GM19463 (cell line): ENCODE data around the gene TNIK.
"Not testable (repeated sequence)": the region's sequence is repeated elsewhere in the genome, so short reads cannot be mapped to it uniquely, and the experiment has no call there.

ENCODE experiments used
- ATAC-seq: cut with Tn5 transposase; IDR thresholded peaks from one replicate; pipeline ENCODE4 v1.9.1; 2021; ENCODE audit warnings: mild to moderate bottlenecking, moderate library complexity; ENCODE audit not compliant: unreplicated experiment

The TNIK gene

GRCh38 chr3:171388527-171388926, 71.7 kb downstream of the TNIK start:
- no peak for ATAC-seq

DNA sequence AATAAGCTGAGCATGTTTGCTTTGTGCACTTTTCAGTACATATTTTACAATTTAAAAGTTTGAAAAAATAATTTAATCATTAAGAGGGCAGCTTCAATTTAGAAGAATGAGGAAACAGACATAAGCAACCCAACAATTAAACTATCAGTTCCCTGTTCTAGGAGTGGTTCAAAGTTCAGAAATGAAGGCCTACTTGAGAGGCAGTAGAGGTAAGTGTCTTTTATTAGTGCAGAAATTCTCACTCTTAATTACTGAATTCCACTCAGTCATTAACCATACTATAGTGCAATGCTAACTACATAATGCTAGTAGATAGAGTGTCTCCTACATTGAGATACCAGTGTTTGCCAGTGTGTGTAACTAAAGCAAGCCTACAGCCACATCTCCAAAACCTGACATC, 73.1 kb downstream of the TNIK start:
- ATAC-seq = no peak

DNA sequence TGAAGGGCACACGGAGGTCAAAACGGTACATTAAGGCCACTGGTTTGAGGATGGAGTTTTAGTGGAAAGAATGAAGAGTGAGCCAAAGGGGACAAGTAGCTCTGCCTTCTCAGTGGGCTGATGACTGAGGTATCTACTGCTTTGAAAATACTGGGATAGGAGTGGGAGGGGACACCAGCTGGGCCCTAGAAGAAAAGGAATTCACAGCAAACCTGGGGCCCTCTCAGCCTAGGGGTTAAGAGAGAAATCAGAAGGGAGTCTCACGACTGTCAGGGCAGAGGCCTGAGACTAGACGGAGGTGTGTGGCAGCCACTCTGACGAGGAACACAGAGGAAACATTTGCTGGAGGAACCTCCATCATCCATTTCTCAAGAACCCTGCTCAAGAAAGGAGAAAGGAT, 75.1 kb downstream of the TNIK start:
- ATAC-seq = no peak

GRCh38 chr3:171384101-171384891, 75.9 kb downstream of the TNIK start:
- no peak for ATAC-seq

- peak; percentile 72 for ATAC-seq
These were observed 76.8 kb downstream of the TNIK start for GRCh38 chr3:171383206-171384018.

GRCh38 chr3:171382347-171382746, 77.9 kb downstream of the TNIK start:
- not testable (repeated sequence) for ATAC-seq

DNA sequence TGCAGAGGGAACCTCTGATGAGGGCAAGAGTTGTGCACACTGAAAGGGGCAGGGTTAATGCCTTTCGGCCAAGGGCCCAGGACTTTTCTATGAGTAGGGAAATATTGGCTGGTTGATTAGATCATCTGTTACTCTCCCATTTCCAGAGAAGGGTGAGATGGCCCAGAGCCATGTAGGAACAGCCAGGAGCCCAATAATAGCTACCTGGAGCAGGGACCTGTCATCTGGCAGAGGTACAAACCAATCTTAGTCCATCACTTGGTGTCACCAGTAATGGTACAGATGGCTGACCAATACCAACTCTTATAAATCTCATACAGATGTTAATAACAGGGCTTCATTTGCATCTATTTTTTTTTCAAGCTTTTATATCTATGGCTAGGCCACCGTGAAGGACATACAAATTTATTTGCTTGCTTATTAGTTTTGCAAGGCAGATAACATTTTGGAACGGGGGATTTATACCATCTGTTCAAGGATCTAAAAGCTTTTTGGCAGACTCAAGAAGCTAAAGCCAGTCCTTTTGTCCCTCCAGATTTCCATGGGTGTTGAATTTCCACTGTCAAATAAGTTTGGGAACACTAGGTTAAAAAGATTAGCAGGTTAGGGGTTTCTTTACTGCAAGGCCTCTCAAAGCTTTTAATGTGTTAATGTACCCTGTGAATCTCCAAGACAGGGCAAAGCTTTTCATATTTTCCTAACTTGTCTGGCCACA, 79.3 kb downstream of the TNIK start:
- ATAC-seq = no peak

DNA sequence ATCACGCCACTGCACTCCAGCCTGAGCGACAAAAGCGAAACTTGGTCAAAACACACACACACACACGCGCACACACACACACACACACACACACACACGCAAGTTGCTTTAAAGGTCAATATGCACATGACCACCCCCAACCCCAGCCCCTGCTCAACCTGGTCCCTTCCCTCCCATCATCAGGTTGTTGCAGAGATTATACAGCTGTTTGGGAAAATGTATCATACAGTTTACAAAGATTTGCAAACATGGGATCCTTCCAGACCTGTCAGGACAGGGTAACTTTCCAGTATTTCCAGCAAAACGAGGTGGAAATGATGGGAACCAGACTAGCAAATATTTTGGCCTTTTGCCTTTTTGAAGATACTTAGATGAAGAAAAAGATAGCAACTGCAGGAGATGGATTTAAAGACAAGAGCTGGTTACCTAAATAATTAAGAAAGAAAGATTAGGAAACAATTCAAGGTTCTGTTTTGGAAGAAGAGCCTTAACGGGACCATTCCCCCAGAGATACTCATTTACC, 80.2 kb downstream of the TNIK start:
- no peak for ATAC-seq

GRCh38 chr3:171379281-171379680, 80.9 kb downstream of the TNIK start:
- ATAC-seq = no peak

DNA sequence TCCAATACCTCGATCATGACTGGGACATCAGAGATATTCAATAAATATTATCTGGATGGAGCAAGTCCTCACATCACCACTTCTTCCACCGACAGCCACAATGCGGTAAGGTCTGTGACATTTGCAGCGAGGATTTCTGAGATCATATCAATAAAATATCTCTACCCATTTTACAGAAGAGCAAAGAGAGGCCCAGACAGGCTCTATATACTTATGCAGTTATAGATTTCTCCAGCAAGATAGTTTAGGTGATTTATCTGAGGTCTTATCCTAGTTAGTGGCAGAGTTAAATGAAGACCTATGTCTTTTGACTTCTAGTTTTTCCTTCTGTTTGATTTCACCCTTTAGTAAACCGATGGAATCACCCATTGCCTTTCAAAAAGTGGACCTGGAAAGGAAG, 81.6 kb downstream of the TNIK start:
- no peak for ATAC-seq

DNA sequence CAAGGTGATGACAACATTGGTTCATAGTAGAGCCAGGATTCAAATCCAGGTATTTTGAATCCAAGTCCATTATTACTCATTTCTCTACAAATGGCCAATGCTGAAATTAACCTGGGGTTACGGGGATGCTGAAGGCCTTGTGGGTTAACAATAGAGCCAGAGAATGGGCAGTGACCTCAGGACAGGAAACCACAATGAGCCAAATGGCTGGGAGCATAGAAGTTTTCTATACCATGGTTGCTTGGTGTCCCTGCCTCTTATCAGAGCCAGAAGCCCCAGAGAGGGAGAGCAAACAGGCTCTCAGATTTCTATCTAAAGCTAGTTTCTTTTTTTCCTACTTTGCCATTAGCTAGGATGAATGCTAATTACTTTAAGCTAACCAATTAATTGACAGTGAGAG, 82.3 kb downstream of the TNIK start:
- ATAC-seq = no peak

DNA sequence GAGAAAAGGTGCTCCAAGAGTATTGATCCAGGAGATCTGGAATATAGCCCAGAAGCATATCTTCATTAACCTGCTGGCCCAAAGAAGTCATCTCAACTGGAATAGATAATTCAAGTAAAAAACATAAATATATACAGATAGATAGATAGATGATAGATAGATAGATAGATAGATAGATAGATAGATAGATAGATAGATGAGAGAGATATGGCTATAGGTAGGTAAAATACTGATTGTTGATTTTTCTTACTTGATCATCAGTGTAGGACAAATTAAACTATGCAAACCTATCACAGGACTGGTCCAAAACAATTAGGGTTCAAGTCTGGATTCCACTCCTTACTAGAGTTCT, 83.6 kb downstream of the TNIK start:
- ATAC-seq = no peak

- ATAC-seq = no peak
These were observed 84.3 kb downstream of the TNIK start for GRCh38 chr3:171375666-171376595.

GRCh38 chr3:171374661-171375285, 85.4 kb downstream of the TNIK start:
- ATAC-seq = no peak

DNA sequence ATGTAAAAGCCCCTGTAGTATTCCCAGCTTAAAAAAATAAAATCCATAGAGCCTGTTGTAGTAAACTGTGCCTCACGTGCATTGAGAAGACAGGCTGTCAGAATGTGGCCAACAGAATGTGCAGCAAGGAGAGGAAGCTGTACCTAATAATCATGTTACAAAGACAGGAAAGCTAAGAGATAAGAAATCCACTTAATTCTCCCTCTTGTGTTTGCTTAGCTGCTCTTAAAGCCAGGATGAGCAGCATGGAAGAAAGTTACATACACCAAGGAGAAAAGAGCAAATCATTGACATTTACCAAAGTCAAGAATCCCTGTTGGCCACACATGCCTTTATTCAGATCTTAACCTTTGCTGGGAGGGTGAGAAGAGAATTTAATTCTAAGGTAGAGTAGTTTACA, 85.9 kb downstream of the TNIK start:
- no peak for ATAC-seq

DNA sequence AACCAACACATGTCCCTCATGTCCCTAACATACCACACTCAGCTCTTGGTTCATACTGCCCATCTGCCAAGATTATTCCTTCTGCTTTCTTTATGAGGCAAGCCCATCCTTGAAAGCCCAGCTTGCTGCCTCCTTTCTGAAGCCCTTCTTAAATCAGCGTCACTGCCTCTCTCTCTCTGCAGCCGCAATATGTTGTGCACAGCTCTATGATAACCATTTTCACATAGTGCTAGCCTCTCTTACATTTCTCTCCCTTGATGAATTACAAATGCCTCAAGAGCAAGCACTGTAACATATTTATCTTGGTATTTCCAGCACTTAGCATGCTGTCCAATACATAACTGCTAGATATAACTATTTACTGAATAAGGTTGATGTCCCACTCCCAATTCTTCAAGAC, 86.5 kb downstream of the TNIK start:
- ATAC-seq = no peak

DNA sequence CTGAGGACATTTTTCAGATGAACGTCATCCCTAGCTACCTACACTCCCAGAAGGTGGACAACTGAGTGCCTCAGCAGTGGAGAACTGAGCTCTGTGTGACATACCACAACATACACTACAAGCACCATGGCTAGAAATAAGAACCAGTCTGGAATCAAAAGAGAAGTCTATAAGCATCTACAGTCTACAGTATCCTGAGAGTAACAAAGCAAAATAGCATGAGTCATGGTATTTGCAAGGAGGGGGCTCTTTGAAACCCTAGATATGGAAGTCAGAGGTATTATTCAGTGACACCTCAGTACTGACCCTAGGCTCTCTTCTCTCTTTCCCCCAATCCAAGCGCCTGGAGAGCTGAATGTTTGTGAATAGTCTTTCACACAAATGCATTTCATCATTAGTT, 87.5 kb downstream of the TNIK start:
- ATAC-seq = no peak

DNA sequence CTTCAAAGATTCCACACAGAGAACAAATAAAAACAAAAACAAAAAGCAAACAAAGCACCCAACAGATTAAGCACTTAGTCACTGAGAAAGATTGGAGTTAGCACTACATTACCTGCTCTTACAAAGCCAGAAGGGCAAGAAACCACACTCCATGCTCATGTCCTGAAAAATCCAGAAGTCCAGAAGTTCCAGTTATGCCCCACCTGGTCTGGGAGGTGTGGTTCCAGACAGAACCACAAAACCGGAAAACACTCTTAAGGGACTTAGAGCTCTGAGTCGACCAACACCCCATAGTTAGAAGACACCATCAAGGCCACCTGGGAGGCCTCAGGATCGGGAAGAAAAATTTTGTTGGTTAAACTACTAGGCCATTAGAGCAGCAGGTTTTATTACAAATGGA, 88.9 kb downstream of the TNIK start:
- ATAC-seq = no peak

- no peak for ATAC-seq
These were observed 91.0 kb downstream of the TNIK start for GRCh38 chr3:171369156-171369555.

DNA sequence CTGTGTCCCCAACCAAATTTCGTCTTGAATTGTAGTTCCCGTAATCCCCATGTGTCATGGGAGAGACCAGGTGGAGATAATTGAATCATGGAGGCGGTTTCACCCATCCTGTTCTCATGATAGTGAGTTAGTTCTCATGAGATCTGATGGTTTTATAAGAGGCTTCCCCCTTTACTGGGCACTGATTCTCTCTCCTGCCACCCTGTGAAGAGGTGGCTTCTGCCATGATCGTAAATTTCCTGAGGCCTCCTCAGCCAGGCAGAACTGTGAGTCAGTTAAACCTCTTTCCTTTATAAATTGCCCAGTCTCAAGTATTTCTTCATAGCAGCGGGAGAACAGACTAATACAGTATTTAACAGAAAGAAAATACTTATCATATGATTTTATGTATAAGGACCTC, 93.5 kb downstream of the TNIK start:
- not testable (repeated sequence) for ATAC-seq
